GM12875 (cell line): Measurements from ENCODE around the gene MAST2.

Experiments
- H3K4me3 ChIP-seq: one replicate; pipeline ENCODE4 v1.5.1; 2011; ENCODE audit warnings: low read depth, low read length, control low read depth
- CTCF ChIP-seq: IDR thresholded peaks from 2 replicates; pipeline ENCODE4 v1.5.1; 2011; ENCODE audit warnings: low read depth, mild to moderate bottlenecking, control low read depth, inconsistent platforms, low read length, moderate library complexity, borderline replicate concordance; ENCODE audit not compliant: insufficient read depth

MAST2 gene

GRCh38 chr1:45894331-45894730 lies 90.9 kb downstream of the MAST2 start:
- H3K4me3 ChIP-seq = no peak overlapping the region
- no peak for TF ChIP-seq CTCF

GRCh38 chr1:45894921-45895320 lies 91.5 kb downstream of the MAST2 start:
- H3K4me3 ChIP-seq = no peak overlapping the region
- TF ChIP-seq CTCF = no peak

GRCh38 chr1:45895406-45895805 lies 92.0 kb downstream of the MAST2 start:
- H3K4me3 ChIP-seq = no peak overlapping the region
- TF ChIP-seq CTCF = no peak

- no peak for TF ChIP-seq CTCF
- H3K4me3 ChIP-seq = no peak overlapping the region
These were observed 103.5 kb downstream of the MAST2 start for GRCh38 chr1:45906883-45907282.

GRCh38 chr1:45908611-45909140 lies 105.3 kb downstream of the MAST2 start:
- H3K4me3 ChIP-seq = no peak overlapping the region

GRCh38 chr1:45911634-45912033 lies 108.2 kb downstream of the MAST2 start:
- no peak overlapping the region for H3K4me3 ChIP-seq
- no peak for TF ChIP-seq CTCF

More at GRCh38 chr1:45908611-45909140, 105.3 kb downstream of the MAST2 start:
- no peak for TF ChIP-seq CTCF

- no peak for TF ChIP-seq CTCF
- H3K4me3 ChIP-seq = no peak overlapping the region
These were observed 109.8 kb downstream of the MAST2 start for GRCh38 chr1:45913183-45913683.
